Stimulated activated CD8-positive, alpha-beta memory T cell treated with anti-CD3 and anti-CD28 coated beads, Interleukin-4, amount 100 ng/mL, for 48 hours (primary cell): Measurements from ENCODE around the gene ZNF565.
"Not testable (repeated sequence)": the region's sequence is repeated elsewhere in the genome, so short reads cannot be mapped to it uniquely, and the experiment has no call there.

ENCODE experiments used
- DNase-seq: peaks from one replicate; pipeline ENCODE4 v3.0.0-alpha.2; 2020

Gene ZNF565

GRCh38 chr19:36214386-36215275, at the start of gene ZNF565, which contains the start of gene ZNF146:
ZNF565 (minus strand) TSS chr19:36214665; CDS start chr19:36201985, 12,680 bp downstream.
ZNF146 (plus strand) TSS chr19:36215106; CDS start chr19:36236441, 21,335 bp downstream.
- DNase-seq, result peak; percentile 99

- DNase-seq, result no peak
These were observed 44.7 kb upstream of the ZNF565 start for GRCh38 chr19:36259211-36259610.

GRCh38 chr19:36258028-36258875, 43.8 kb upstream of the ZNF565 start:
- DNase-seq, result no peak

GRCh38 chr19:36257520-36257876, 43.0 kb upstream of the ZNF565 start:
- no peak for DNase-seq

- DNase-seq, result no peak
These were observed 42.5 kb upstream of the ZNF565 start for GRCh38 chr19:36256853-36257519.

- DNase-seq, result no peak
These were observed 41.6 kb upstream of the ZNF565 start for GRCh38 chr19:36256064-36256463.

- DNase-seq, result no peak
These were observed 40.9 kb upstream of the ZNF565 start for GRCh38 chr19:36255316-36255715.

- no peak for DNase-seq
These were observed 40.4 kb upstream of the ZNF565 start for GRCh38 chr19:36254848-36255247.

GRCh38 chr19:36252047-36252446, 37.6 kb upstream of the ZNF565 start:
- no peak for DNase-seq

GRCh38 chr19:36246006-36246481, 31.6 kb upstream of the ZNF565 start:
- no peak for DNase-seq

GRCh38 chr19:36245210-36246005, 30.9 kb upstream of the ZNF565 start:
- DNase-seq, result no peak

GRCh38 chr19:36244066-36244465, 29.6 kb upstream of the ZNF565 start:
- DNase-seq, result no peak

GRCh38 chr19:36236946-36237310, 22.5 kb upstream of the ZNF565 start:
- DNase-seq, result no peak

GRCh38 chr19:36236304-36236945, 22.0 kb upstream of the ZNF565 start:
- no peak for DNase-seq

- DNase-seq, result not testable (repeated sequence)
These were observed 19.2 kb upstream of the ZNF565 start for GRCh38 chr19:36233626-36234025.

- DNase-seq, result no peak
These were observed 10.9 kb upstream of the ZNF565 start for GRCh38 chr19:36225219-36225892.

- no peak for DNase-seq
These were observed 8.0 kb upstream of the ZNF565 start for GRCh38 chr19:36222503-36222902.

GRCh38 chr19:36221474-36221873, 7.0 kb upstream of the ZNF565 start:
- DNase-seq, result no peak

- DNase-seq, result peak; percentile 57
These were observed 1.0 kb upstream of the ZNF565 start for GRCh38 chr19:36215276-36216123.

GRCh38 chr19:36212895-36213294, 1.6 kb downstream of the ZNF565 start:
- no peak for DNase-seq
